HG02970 (cell line): Measurements from ENCODE around the gene TMEM63C.
"Not testable (repeated sequence)": the region's sequence is repeated elsewhere in the genome, so short reads cannot be mapped to it uniquely, and the experiment has no call there.

Source experiments
- ATAC-seq: cut with Tn5 transposase; IDR thresholded peaks from one replicate; pipeline ENCODE4 v1.9.1; 2021; ENCODE audit warnings: mild to moderate bottlenecking, moderate library complexity, moderate number of reproducible peaks; ENCODE audit not compliant: unreplicated experiment, low FRiP score

Gene TMEM63C

DNA sequence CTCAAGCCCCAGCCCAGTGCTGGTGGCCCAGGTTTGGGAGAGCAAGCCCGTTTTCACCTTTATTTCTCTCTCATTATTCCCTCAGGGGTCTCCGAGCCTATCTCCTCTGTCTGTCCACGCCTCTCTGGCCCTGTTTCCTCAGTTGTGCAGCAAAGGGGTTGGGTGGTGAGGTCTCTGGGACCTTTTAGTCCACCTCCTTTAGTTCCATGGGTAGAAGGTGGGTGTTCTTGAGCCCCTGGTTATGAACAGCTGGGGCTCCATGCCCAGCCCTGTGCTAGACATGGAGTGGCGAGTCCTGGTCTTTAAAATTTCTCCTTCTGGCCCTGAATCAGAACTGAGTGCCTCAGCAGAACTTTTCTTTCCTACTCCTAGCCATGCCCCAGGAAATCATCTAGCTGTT lies 90.7 kb downstream of the TMEM63C start:
- no peak for ATAC-seq

DNA sequence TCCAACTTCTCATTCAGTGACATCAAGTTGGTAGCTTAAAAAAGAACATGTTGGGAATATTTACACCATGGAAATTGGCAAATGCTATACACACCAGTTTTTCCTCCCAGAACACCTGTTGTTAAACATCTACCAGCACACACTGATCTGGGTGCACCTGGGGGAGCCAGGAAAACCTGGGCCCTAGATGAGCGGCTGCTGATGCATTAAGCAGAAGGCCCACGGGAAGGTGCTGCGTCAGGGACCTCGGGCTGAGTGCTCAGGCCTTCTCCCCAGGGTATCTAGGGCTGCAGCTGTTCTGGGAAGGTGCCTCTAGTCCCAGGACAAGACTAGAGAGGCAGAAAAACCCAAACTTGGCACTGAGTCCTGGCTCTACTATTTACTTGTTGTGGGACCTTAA lies 92.2 kb downstream of the TMEM63C start:
- ATAC-seq = no peak

DNA sequence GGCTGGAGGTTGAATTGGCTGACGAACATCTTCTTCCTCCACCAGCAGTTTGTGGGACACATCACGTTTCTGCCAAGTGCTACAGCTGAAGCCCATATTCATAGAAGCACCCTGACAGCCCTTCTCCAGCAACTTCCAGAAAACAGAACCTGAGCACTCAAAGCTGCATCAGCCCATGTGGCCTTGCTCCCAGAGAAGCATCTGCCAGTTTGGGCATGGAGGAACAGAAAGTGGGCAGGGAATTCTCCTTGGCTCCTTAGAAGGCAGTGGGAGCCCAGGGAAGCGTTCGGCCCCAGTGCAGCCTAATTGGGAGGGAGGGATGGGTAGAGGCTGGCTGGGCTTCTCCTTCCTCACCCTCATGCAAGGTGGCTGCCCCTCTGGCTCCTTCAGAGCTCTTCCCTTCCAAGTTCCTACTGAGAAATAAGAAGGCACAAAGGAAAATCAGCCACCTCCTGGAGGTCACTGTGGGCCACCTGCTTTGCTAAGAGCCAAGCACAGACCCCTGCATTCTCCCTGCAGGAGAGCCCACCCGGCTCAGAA lies 93.5 kb downstream of the TMEM63C start:
- no peak for ATAC-seq

DNA sequence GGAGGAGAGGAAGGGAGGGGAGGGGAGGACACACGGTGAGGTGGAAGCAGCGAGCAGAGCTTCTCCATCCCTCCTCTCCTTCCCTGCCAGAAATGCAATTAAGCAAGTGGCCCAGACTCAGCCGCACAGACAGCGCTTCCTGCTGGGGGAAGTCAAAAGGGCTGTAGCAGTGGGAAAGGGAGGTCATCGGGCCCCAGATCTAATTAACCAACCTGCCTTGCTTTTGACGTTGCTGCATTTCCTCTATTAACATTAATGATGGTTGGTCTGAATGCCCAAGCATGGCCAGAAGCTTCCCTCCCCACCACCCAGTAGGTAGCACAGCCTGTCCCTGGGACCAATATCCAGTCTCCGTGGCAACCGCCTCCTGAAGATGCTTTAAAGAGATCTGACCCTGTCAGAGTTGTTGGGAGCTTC lies 94.0 kb downstream of the TMEM63C start:
- no peak for ATAC-seq

DNA sequence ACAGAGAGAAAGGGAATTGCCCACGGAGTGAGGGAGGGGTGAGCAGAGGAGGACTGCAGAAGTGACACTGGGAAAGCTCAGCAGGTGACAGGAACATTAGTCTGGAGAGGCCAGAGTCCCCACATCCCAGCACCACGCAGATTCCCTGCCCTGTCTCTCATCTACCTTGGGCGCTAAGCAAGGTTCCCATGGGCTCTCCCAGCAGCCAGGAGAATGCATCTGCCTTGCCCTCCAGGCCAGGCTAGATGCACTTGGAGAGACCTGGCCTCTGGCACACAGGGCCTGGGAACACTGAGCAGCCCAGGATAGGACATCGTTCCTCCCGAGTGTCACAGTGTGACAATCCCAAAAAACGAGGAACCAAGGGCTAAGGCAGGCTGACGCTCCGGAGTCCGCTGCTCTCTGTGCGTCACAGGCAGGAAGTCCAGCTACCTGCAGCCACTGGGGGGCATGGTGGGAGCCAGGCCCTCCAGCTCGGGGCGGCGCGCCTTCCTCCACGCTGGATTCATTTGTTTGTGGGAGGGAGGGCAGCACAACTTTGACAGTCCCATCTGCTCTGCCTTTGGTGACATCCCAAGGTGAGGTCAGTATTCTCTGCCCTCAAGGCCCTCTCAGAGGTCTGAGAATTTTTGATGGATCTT lies 94.8 kb downstream of the TMEM63C start:
- ATAC-seq = no peak

DNA sequence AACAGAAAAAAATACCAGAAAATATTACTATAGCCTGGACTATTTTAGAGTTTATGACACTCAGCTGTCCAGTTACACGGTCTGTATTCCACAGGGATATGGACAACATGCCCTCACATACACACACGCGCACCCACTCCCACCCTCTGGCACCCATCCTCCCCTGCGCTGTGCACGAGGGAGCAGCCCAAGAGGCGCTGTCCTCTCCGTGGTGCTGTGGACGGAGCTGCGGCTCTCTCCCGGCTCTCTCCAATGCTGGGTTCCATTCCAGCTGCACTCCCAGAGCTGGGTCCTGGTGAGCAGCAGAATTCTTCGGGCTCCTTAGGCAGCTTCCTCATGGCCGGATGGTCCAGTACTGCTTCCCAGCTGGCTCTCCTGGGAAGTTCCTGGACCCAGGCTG lies 95.4 kb downstream of the TMEM63C start:
- ATAC-seq = no peak

DNA sequence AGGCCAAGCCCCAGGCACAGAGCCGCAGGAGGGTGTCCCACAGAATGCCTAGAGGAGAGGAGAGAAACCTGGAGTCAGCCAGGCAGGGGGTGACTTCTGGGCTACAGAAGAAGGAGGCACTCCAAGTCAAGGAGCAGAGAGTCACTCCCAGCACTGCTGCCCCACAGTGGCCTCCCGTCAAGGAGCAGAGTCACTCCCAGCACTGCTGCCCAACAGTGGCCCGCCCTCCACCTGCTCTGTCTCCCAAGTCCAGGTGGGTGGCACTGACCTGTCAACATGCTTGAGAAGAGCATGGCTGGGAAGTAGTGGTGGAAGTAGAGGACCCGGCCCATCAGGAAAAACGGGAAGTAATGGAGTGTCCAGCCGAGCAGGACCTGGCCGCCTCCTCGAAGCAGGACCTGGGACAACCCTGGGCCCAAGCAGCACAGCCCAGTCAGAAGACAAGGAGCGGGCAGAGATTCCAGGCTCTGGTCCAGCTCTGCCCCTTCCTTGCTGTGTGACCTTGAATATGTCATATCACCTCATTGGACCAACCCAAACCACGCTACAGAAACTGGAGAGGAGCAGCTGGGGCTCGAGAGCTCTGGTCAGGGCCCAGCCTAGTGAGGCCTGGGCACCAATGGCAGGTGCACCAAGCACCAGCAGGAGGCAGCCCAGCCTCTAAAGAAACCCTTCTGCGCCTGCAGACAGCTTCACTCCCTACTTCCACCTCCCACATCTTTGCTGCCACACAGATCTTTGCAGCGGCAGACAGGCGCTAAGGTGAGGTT lies 97.0 kb downstream of the TMEM63C start:
- ATAC-seq = no peak

DNA sequence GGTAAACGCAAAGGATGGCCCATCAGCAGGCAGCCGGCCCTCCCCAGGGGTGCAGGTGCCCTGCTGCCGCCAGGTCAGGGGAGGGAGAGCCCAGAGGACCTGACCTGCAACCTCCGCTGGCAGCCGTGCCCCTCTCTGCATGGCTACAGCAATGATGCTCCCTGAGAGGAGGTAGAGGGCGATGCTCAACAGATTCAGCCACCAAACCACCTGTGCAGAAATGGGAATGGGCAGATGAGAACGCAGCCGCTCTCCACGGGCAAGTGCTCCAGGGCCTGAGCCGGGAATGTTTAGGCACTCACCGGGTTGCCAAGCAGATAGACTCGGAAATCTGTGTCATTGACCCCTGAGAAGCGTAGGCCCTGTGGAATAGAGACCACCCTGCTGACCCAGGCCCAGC lies 98.1 kb downstream of the TMEM63C start:
- no peak for ATAC-seq

DNA sequence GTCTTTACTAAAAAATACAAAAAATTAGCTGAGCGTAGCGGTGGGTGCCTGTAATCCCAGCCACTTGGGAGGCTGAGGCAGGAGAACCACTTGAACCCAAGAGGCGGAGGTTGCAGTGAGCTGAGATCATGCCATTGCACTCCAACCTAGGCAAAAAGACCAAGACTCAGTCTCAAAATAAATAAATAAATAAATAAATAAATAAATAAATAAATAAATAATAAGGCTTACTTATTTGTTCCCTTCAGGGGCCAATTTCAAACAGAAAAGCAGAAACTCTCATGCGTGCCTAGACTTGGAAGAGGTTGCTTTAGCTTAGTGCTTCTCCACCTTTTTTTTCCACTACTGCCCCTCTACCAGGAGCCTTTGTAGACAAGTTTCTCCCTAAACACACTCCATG lies 99.3 kb downstream of the TMEM63C start:
- not testable (repeated sequence) for ATAC-seq

DNA sequence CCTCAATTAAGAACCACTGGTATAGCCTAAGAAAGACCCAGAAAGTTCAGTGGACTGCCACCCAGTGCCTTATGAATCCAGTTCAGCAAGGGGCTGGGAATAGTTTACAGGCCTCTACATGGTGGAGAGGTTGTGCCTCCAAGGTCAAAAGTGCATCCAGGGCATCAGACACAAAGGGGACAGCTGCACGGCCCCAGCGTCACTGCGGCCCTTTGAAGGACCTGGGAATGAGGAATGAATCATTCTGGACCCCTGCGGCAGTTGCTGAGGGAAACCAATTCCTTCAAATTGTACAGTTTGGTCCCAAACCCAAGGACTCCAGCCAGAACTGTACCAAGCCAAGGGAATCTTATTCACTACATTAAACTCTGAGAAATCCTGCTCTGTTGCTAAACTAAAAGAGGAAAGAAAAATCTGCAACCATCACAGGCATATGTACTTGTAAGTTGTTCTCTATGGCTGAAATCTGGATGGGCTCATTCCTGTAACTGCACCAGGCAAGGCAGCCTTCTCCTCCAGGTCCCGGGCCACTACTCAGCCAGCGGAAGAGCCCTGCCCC lies 100.3 kb downstream of the TMEM63C start:
- ATAC-seq = no peak

DNA sequence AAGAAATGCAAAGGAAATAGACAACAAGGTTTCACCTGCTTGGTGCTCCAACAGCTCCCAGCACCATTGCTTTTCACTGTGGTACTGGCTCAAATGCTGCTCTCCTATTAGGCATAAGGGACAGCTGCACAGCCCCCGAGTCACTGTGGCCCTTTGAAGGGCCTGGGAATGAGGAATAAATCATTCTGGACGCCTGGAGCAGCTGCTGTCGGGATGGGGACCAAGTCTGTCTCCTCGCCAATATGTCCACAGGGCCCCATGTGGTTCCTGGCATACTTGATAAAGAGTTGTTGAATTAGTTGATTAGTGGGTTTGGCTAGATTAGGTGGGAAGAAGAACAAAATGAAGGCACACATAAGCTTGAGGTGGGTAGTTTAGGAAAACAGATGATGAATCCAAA lies 102.5 kb downstream of the TMEM63C start:
- no peak for ATAC-seq

DNA sequence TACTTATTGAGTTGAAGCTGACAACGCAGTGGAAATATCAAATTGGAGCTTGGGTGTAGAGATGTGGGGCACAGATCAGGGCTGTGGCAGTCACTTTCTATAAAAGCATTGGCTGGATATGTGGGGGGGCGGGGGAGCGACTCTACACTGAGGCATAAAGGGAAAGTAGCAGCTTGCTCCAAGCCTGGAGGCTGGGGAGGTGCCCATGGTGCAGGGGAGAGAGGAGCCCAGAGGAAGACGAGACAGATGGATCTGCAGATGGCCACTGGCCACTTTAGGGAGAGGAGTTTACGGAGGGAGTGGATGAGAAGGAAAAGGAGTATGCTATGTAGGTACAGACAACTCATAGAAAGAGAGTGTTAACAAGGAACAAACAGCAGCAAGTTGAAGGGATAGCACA lies 102.9 kb downstream of the TMEM63C start:
- ATAC-seq = no peak

DNA sequence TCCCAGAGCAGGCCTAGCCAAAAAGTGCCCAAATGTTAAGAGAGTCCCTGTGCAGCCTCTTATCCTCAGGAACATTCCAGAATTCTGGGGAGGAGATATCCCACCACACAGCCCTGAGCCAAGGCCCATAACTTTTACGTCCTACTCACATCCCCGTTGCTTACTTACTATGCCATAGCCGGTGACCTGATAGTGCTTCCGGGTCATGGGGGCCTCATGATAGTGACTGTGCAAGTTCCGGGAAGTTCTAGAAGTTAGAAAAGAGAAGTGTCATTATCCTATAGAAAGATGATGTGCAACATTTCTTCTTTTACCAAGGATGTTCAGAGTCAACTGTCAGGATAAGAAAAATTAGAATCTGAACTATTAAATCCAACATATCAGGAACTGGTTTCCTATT lies 105.0 kb downstream of the TMEM63C start:
- no peak for ATAC-seq

DNA sequence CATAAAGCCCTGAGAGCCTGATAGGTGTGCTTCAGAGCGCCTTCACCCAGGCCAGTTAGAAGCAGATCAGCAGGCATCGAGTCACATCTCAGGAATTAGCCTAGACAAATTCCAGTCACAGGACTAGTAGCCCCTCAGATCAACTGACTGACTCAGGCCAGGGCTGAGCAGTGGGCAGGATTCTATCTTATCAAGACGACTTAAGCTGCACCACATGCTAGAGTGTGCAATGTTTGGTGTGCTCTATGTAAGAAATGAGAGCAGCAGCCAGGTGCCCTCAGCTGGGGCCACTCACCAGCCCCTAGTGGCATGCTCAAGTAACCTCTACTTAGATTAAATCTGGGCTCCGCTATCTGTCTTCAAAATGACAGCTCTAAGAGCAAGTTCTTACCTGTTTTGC lies 109.1 kb downstream of the TMEM63C start:
- ATAC-seq = no peak

DNA sequence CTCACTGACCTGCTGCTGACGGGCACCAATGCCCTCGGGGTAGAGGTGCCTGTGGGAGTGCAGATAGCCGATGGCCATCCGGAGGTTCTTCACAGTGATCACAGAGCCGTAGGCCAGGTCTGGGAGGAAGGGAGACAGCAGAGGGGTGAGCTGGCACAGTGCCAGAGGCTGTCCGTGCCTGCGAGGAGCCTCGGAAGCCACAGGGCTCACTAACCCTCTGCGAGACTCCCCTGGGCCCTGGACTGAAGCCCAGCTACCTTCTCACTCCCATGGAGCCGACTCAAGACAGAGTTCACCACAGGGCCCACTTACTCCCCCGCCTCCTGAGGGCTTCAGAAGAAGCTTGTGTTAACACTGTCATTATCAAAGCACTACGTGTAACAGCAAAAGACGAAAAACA lies 114.6 kb downstream of the TMEM63C start:
- no peak for ATAC-seq

DNA sequence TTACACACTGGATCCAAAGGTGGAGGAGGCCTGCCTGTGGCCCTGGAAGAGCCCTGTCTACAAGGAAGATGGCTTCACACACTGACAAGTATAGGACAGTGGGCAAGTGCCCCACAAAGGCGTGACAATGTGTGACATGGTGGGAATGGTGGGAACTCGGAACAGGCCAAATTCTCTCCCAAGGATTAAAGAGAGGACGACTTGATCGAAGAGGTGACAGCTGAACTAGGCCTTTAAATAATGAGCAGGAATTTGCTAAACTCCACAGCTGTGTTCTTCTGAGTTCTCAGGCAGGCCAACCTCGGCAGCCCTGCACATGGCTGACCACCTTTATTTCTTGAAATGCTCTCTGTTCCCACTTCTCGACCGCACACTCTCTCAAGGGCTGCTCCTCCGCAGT lies 115.3 kb downstream of the TMEM63C start:
- ATAC-seq = no peak

DNA sequence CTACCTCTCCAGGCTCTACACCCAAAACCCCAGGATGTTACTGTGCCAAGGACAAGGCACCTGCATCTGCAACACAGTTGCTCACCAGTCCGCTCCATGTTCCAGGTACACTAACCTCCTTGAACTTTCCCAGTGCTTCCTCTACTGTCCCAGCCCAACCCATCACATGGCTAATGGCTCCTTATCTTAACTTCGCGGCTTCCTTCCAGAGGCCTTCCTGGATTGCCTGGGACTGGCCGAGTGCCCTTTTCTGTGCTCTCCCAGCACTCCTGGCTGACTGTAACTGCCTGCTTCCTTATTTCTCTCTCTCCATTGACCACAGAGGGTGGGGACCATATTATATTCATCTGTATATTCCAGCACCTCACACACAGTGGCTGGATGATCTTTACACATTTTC lies 118.2 kb downstream of the TMEM63C start:
- ATAC-seq = no peak

DNA sequence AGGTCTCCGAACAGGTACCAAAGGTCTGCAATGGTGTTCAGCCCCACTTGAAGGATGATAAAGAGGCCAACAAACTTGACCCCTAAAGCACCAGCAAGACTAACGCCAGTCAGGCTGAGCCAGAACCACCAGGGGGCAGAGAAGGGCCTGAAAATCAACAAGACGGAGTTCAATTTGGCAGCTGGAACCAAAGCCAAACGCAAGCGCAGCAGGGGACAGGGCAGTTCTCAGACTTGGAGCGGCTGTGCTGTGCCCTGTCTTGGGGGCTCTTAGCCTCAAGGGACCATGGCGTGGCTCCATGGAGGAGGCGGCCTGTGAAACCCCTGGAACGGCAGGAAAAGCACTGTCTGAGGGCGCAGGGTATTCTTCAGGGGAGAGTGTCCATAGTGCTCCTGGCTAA lies 119.5 kb downstream of the TMEM63C start:
- ATAC-seq = no peak

DNA sequence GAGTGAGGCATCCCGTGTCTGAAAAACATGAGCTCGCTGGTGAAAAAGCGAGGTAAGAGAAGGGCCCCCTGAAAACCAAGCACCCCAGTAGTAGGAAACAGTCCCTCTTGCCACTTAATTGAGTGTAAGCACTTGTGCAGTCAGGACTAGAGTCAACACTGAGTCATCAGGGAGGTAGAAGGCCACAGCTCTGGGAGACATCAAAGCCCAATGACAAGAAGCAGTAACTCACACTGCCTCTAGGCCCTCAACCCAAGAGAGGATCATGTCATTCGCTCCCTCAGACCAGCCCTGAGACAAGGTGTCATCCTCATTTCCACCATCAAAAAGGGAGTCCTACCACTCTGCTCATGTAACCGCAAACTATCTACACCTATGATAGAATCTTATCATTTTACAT lies 121.3 kb downstream of the TMEM63C start:
- ATAC-seq = no peak

DNA sequence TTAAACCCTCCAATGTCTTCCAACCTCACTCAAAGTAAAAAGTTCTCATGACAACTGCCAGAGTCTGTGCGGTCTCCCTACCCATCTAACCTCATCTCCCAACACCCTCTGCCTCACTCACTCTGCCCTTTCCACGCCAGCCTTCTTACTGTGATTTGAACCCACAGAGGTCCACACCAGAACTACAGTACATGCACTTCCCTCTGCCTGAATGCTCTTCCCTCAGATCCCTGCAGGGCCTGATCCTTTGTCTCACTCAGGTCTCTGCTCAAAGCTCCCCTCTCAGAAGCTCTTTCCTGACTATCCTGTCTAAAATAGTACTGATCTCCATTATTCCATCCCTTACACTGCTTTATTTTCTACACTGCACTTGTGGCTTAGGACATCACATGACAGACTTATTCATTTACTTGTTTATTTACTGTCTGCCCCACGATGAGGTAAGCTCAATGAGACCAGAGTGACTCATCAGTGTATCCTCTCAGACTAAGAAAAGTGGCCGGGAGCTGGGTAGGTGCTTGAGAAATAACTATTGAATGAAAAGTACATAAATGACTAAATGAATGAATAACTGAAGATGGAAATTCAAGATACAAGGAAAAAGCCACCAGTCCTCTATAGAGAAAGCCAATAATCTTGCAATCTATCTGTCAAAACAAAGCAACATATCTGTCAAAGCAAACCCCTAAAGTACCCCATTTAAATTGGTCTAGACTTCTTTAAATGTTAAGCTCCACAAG lies 122.0 kb downstream of the TMEM63C start:
- ATAC-seq = no peak

DNA sequence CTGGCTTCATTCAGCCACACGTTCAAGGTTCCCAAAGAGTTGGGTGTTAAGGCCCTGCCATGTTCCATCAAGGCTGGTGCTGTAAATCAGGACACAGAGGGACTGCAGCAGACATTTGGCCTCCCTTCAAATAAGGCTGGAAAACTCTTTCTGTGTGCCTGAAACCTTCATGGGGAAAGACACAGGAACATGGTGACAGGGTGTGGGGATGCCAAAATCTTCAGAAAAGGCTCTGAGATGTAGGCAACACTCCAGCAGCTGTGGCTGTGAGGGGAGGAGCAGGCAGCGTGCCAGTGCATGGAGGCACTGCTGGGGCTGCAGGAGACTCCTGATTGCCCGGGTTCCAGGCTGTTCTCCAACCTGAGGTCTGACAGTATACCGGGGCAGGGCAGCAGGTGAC lies 124.1 kb downstream of the TMEM63C start:
- ATAC-seq = no peak
